HepG2 (cell line): ENCODE measurements around the gene CDK10. TPM values are rescaled to one million over a fixed set of nuclear protein-coding genes. Genes with fewer than 3 reads are reported as not detected.

Experiments used
- AHDC1 ChIP-seq: sonication (generic); formaldehyde crosslinking; IDR thresholded peaks from 2 replicates; pipeline ENCODE4 v1.5.1; 2020; ENCODE audit warnings: mild to moderate bottlenecking, missing genetic modification reagents, borderline replicate concordance
- GLI4 ChIP-seq: sonication (generic); formaldehyde crosslinking; IDR thresholded peaks from 2 replicates; pipeline ENCODE4 v1.5.1; 2020; ENCODE audit warnings: missing genetic modification reagents, mild to moderate bottlenecking, moderate library complexity, borderline replicate concordance
- JUN ChIP-seq: sonication (generic); formaldehyde crosslinking; IDR thresholded peaks from 2 replicates; pipeline ENCODE4 v1.4.0; 2020; ENCODE audit warnings: mild to moderate bottlenecking, missing genetic modification reagents
- KDM6A ChIP-seq: IDR thresholded peaks from 2 replicates; pipeline ENCODE4 v1.6.1; 2016; ENCODE audit warnings: low read depth
- LRRFIP1 ChIP-seq: sonication (generic); formaldehyde crosslinking; conservative IDR thresholded peaks from 2 replicates; pipeline ENCODE4 v1.4.0; 2020; ENCODE audit warnings: missing genetic modification reagents
- PHF8 ChIP-seq: sonication (generic); formaldehyde crosslinking; IDR thresholded peaks from 2 replicates; pipeline ENCODE4 v1.5.0; 2020; ENCODE audit warnings: missing genetic modification reagents
- SMAD3 ChIP-seq: sonication (generic); formaldehyde crosslinking; IDR thresholded peaks from 2 replicates; pipeline ENCODE4 v1.4.0; 2020; ENCODE audit warnings: missing genetic modification reagents
- ZNF136 ChIP-seq: sonication (generic); formaldehyde crosslinking; IDR thresholded peaks from 2 replicates; pipeline ENCODE4 v1.8.1; 2022; ENCODE audit warnings: low read depth, mild to moderate bottlenecking, moderate library complexity, missing genetic modification reagents
- ZNF615 ChIP-seq: sonication (generic); formaldehyde crosslinking; IDR thresholded peaks from 2 replicates; pipeline ENCODE4 v1.5.0; 2020; ENCODE audit warnings: mild to moderate bottlenecking, missing genetic modification reagents, borderline replicate concordance
- ZNF879 ChIP-seq: sonication (generic); formaldehyde crosslinking; IDR thresholded peaks from 2 replicates; pipeline ENCODE4 v1.8.1; 2023; ENCODE audit warnings: missing genetic modification reagents
- polyA plus RNA-seq, 8 experiments: library from polyadenylated mRNA; depleted of rRNA in 3 of 8; stranded (reverse) in 7 of 8; unstranded in 1 of 8; fragments of >200 nt; fragmentation: Illumina TruSeq in 4 of 8; extraction: Trizol in 4 of 8; gene quantifications; 2 replicates each; pipeline versions ENCODE4 v1.2.1 to v1.2.3, GENCODE V29; 2011 to 2016; ENCODE audit warnings: low read depth in 4 of 8, missing spikeins in 1 of 8, mixed read lengths in 1 of 8; ENCODE audit not compliant: insufficient read depth in 1 of 8
- total RNA-seq, 5 experiments: library from RNA; depleted of rRNA; stranded (reverse); fragments of >200 nt; fragmentation: Illumina TruSeq; extraction: Trizol; gene quantifications; 2 replicates each; pipeline ENCODE4 v1.2.3, GENCODE V29; 2016; ENCODE audit warnings: low read depth in 1 of 5
- TF ChIP-seq, protein P1 (sequence below): sonication (generic); formaldehyde crosslinking; IDR thresholded peaks from 2 replicates; pipeline ENCODE4 v1.4.0; 2020; ENCODE audit warnings: missing genetic modification reagents
- TF ChIP-seq, protein P2 (sequence below), 2 experiments: sonication (generic) in 1 of 2; formaldehyde crosslinking in 1 of 2; IDR thresholded peaks; 2 replicates each; pipeline versions ENCODE4 v1.4.0 to v1.6.1; 2018 to 2020; ENCODE audit warnings: missing genetic modification reagents in 2 of 2, borderline replicate concordance in 1 of 2, low read depth in 1 of 2, mild to moderate bottlenecking in 1 of 2, missing biosample characterization in 1 of 2
- TF ChIP-seq, protein P3 (sequence below): sonication (generic); formaldehyde crosslinking; IDR thresholded peaks from 2 replicates; pipeline ENCODE4 v1.8.1; 2023; ENCODE audit warnings: missing genetic modification reagents, mild to moderate bottlenecking, borderline replicate concordance
- TF ChIP-seq, protein P4 (sequence below): sonication (generic); formaldehyde crosslinking; IDR thresholded peaks from 2 replicates; pipeline ENCODE4 v1.4.0; 2020; ENCODE audit warnings: mild to moderate bottlenecking, missing genetic modification reagents

CDK10 gene
- total and polyA plus RNA-seq, 2 of the 13 experiments (the other 11 are each of a cell fraction or from before 2014, with no cell fraction given) = 2.5 to 3.9 TPM

- TF ChIP-seq, protein P1, sequence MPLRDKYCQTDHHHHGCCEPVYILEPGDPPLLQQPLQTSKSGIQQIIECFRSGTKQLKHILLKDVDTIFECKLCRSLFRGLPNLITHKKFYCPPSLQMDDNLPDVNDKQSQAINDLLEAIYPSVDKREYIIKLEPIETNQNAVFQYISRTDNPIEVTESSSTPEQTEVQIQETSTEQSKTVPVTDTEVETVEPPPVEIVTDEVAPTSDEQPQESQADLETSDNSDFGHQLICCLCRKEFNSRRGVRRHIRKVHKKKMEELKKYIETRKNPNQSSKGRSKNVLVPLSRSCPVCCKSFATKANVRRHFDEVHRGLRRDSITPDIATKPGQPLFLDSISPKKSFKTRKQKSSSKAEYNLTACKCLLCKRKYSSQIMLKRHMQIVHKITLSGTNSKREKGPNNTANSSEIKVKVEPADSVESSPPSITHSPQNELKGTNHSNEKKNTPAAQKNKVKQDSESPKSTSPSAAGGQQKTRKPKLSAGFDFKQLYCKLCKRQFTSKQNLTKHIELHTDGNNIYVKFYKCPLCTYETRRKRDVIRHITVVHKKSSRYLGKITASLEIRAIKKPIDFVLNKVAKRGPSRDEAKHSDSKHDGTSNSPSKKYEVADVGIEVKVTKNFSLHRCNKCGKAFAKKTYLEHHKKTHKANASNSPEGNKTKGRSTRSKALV (CRISPR knock-in tag) = peak; percentile 20; the same call in 1 of the 2 replicates
- TF ChIP-seq, protein P2, sequence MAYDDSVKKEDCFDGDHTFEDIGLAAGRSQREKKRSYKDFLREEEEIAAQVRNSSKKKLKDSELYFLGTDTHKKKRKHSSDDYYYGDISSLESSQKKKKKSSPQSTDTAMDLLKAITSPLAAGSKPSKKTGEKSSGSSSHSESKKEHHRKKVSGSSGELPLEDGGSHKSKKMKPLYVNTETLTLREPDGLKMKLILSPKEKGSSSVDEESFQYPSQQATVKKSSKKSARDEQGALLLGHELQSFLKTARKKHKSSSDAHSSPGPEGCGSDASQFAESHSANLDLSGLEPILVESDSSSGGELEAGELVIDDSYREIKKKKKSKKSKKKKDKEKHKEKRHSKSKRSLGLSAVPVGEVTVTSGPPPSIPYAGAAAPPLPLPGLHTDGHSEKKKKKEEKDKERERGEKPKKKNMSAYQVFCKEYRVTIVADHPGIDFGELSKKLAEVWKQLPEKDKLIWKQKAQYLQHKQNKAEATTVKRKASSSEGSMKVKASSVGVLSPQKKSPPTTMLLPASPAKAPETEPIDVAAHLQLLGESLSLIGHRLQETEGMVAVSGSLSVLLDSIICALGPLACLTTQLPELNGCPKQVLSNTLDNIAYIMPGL (CRISPR knock-in tag; IDR thresholded peaks at IDR 0.05; ENCODE audit: borderline replicate concordance in 1 of 2, low read depth in 1 of 2) = 0 out of 4 replicates have a peak, but pooled peaks of 1 of the 2 experiments have one; percentile 69
- TF ChIP-seq SMAD3 (CRISPR knock-in tag) (0 out of 2 replicates have a peak, but pooled peaks have one; percentile 47), JUN (CRISPR knock-in tag) (0 out of 2 replicates have a peak, but pooled peaks have one; percentile 36), ZNF879 (CRISPR knock-in tag) (no peak), AHDC1 (no peak), ZNF615 (CRISPR knock-in tag) (0 out of 2 replicates have a peak, but pooled peaks have one; percentile 12), ZNF136 (peak; percentile 62; the same call in 1 of the 2 replicates), KDM6A (peak; percentile 38; the same call in 1 of the 2 replicates), PHF8 (CRISPR knock-in tag) (no peak; the same call in 1 of the 2 replicates), GLI4 (CRISPR knock-in tag) (no peak), LRRFIP1 (CRISPR knock-in tag) (no peak)
- TF ChIP-seq, protein P3, sequence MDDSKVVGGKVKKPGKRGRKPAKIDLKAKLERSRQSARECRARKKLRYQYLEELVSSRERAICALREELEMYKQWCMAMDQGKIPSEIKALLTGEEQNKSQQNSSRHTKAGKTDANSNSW (CRISPR knock-in tag) = 0 out of 2 replicates have a peak, but pooled peaks have one; percentile 22
- TF ChIP-seq, protein P4, sequence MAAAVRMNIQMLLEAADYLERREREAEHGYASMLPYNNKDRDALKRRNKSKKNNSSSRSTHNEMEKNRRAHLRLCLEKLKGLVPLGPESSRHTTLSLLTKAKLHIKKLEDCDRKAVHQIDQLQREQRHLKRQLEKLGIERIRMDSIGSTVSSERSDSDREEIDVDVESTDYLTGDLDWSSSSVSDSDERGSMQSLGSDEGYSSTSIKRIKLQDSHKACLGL (CRISPR knock-in tag) = peak; percentile 36
Observed at GRCh38 chr16:89720551-89720812, 34.0 kb downstream of the CDK10 start (continued).
